HG02870 (cell line): ENCODE results near the gene DCUN1D2.
"Not testable (repeated sequence)": the region's sequence is repeated elsewhere in the genome, so short reads cannot be mapped to it uniquely, and the experiment has no call there.

Experiments
- ATAC-seq: cut with Tn5 transposase; IDR thresholded peaks from one replicate; pipeline ENCODE4 v1.9.1; 2021; ENCODE audit warnings: mild to moderate bottlenecking, moderate library complexity; ENCODE audit not compliant: unreplicated experiment

Gene DCUN1D2

GRCh38 chr13:113468472-113469201 lies 21.9 kb downstream of the DCUN1D2 start:
- no peak for ATAC-seq

GRCh38 chr13:113468029-113468428 lies 22.5 kb downstream of the DCUN1D2 start:
- no peak for ATAC-seq

DNA sequence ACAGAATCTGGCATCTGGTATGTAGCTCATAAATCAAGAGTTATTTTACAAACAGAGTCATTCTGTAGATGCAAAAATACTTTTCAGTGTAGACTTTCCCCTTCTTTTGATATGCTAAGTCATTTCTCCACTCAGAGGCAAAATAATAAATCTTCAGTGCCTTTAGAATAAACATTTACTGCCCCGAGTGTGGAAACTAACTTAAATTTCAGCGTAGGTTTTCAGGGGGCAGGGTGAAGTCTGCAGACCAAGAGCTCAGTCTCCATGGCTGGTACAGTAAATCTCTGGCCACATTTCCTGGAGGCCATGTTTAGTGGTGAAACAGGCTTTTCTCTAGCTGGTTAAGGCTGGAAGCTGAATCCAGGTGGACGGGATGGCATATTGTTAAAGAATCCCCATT lies 24.1 kb downstream of the DCUN1D2 start:
- no peak for ATAC-seq

DNA sequence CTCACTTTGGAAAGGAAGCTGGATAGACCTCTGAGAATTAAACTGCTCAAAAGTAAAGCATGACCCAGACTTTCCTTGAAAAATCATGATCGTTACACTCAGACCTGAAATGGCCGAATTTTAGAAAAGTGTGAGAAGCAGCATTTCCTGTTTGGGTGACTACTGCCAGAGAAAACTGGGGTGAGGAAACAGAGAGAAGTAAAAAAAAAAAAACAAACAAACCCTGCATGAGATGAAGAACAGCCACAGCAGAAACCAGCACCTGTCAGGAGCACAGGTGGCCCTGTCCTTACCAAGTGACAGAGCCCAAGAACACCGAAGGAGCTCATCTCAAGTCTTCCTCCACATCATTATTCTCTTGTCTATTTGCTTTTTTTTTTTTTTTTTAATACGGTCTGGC lies 25.2 kb downstream of the DCUN1D2 start:
- no peak for ATAC-seq

GRCh38 chr13:113464476-113464875 lies 26.0 kb downstream of the DCUN1D2 start:
- no peak for ATAC-seq

GRCh38 chr13:113461022-113461751 lies 29.3 kb downstream of the DCUN1D2 start:
- ATAC-seq = no peak

GRCh38 chr13:113460599-113460998 lies 29.9 kb downstream of the DCUN1D2 start:
- no peak for ATAC-seq

GRCh38 chr13:113460064-113460555 lies 30.4 kb downstream of the DCUN1D2 start:
- no peak for ATAC-seq

DNA sequence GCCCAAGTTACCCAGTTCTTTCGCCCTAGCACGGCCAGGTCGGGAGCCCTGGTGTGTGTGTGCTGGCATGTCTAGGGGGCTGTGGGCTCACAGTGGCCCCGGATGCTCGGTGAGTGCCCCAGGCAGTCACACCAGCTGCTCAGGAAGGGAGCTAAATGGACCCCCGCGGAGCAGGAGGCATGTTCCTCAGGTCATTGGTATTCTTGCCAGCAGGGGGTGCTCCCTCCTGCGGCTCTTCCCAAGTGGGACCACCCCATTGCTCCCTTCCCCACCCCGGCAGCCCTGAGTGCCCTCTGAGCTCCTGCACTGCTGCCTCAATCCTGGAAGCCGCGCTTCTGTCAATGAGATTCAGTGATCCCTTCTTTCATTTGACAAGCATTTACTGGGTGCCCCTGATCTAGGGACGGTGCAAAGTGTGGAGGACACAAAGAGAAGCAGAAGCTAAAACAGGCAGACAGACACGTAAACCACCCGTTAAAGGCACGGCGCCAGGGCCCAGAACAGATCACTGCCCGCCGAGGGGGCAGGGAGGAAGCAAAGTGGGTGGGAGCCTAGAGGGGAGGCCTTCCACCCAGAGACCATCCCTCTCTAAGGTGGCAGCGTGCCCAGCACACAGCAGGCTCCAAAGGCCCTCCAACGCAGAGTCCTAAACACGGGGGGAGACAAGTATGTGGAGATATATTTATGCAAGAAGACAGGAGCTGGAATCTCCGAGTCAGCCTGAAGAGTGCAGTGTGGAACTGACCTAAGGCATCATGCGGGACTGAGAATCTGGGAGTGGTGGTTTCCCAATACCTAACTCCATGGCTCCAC lies 32.1 kb downstream of the DCUN1D2 start:
- ATAC-seq = no peak

- ATAC-seq = no peak
Measured at GRCh38 chr13:113457510-113457909, 33.0 kb downstream of the DCUN1D2 start.

GRCh38 chr13:113456116-113456702 lies 34.3 kb downstream of the DCUN1D2 start:
- ATAC-seq = no peak

DNA sequence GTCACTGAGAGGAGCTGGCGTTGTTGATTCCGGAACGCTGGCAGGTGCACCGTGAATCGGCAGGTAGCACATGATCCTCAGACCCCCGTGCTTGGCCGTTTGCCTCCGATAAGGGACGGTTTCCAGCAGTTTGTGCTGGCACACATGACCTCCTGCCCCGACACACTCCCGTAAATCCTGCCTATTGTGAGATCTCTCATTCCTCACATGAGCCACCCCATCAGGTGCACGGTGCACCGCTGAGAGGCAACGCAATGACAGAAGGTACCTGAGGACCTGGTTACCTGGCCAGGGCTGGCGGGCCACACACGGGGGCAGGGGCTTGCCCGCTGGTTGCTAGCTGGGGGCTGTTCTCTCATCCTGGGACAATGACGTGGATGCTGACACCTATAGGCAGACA lies 35.1 kb downstream of the DCUN1D2 start:
- ATAC-seq = no peak

GRCh38 chr13:113454936-113455335 lies 35.6 kb downstream of the DCUN1D2 start:
- no peak for ATAC-seq

GRCh38 chr13:113452942-113453901 lies 37.3 kb downstream of the DCUN1D2 start, which contains the start of gene ADPRHL1:
TSS of gene ADPRHL1 (minus strand) at chr13:113453488. CDS start at chr13:113453437, 51 bp downstream.
- ATAC-seq = no peak

DNA sequence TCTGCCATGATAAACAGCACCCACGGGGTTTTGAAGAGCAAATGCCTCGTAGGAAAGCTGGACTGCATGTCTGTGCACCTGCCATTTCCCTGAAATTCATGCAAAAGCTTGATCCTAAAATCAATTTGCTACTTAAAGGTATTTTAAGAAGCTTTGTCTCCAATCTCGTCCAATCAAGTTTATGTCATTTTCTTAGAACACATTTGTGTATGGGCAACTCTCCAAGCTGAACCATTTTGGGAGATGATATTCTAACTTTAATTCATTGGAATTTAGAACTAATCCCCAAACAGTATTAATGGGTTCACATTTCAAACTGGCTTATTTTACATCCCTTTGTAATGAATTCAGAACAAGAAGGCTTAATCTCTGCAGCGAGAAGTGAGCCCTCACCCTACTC lies 38.0 kb downstream of the DCUN1D2 start:
- ATAC-seq = no peak

DNA sequence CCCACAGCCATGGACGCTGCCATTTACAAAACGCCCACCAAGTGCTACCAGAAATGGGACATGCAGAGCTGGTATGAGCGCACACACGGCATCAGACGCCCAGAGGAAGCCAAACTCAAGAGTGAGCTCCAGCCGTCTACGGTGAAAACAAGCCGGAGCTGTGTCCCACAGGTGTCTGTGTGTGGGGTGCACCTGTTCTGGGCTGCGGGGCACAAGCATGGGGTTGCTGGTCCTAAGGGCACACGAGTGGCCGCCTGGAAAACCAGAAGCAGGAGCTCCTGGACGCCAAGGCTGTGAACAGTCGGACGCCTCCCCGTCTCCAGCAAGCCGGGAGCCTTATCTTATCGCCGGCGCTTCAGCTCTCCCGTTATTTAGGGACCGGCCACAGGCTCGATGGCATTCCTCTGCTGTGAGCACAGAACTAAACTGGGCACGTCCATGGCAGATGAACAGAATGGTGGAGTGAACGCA lies 38.5 kb downstream of the DCUN1D2 start:
- no peak for ATAC-seq

- ATAC-seq = not testable (repeated sequence)
Measured at GRCh38 chr13:113450861-113451620, 39.5 kb downstream of the DCUN1D2 start.

- not testable (repeated sequence) for ATAC-seq
Measured at GRCh38 chr13:113450348-113450744, 40.2 kb downstream of the DCUN1D2 start.
